Occipital lobe (tissue), 3 donors: ENCODE measurements around the gene IRF5. TPM values are rescaled to one million over a fixed set of nuclear protein-coding genes. Genes with fewer than 3 reads are reported as not detected.
"Not testable (repeated sequence)": the region's sequence is repeated elsewhere in the genome, so short reads cannot be mapped to it uniquely, and the experiment has no call there.

Experiments
- DNase-seq: peaks from one replicate; lab custom pipeline; 2025; lab: John Stamatoyannopoulos, UW
- small RNA-seq: library from RNA; depleted of rRNA; stranded (forward); fragments of <200 nt; gene quantifications from one replicate; pipeline ENCODE3, GENCODE V24; 2014
- total RNA-seq: library from RNA; depleted of rRNA; stranded (reverse); fragments of >200 nt; gene quantifications from one replicate; pipeline ENCODE4 v1.2.3, GENCODE V29; 2014

The IRF5 gene
- total RNA-seq, 1 donor from 2014 or later = 1.6 TPM

GRCh38 chr7:128955981-128956380, 18.3 kb downstream of the IRF5 start:
- DNase-seq = no peak

GRCh38 chr7:128959296-128959695, 21.6 kb downstream of the IRF5 start:
- no peak for DNase-seq

GRCh38 chr7:128961030-128961659, 23.4 kb downstream of the IRF5 start:
- DNase-seq = no peak

GRCh38 chr7:128962899-128963298, 25.2 kb downstream of the IRF5 start:
- DNase-seq = no peak

GRCh38 chr7:128963327-128963757, 25.6 kb downstream of the IRF5 start:
- DNase-seq = no peak

- DNase-seq = no peak
Measured at GRCh38 chr7:128968624-128969023, 30.9 kb downstream of the IRF5 start.

- DNase-seq = no peak
Measured at GRCh38 chr7:128974241-128974934, 36.7 kb downstream of the IRF5 start.

GRCh38 chr7:128982105-128982504, 44.4 kb downstream of the IRF5 start:
- no peak for DNase-seq

GRCh38 chr7:128985660-128986059, 47.9 kb downstream of the IRF5 start:
- no peak for DNase-seq

- no peak for DNase-seq
Measured at GRCh38 chr7:128986609-128987008, 48.9 kb downstream of the IRF5 start.

GRCh38 chr7:128988372-128988771, 50.6 kb downstream of the IRF5 start:
- no peak for DNase-seq

- DNase-seq = no peak
Measured at GRCh38 chr7:128989961-128990360, 52.2 kb downstream of the IRF5 start.

GRCh38 chr7:128993419-128993818, 55.7 kb downstream of the IRF5 start:
- DNase-seq = no peak

- not testable (repeated sequence) for DNase-seq
Measured at GRCh38 chr7:128994560-128994959, 56.8 kb downstream of the IRF5 start.

GRCh38 chr7:128997181-128997580, 59.5 kb downstream of the IRF5 start:
- no peak for DNase-seq

Small RNA genes lying within 50 kb of the gene (small RNA-seq; reads per million reads assigned to genes)
- not detected for gene RN7SL306P

Other genes with a start within 250 kb of the IRF5 start
- 47.1 TPM for gene CALU, start 198.6 kb upstream of the IRF5 start, total RNA-seq
- gene OPN1SW, start 162.1 kb upstream of the IRF5 start, total RNA-seq = not detected
- gene CCDC136, start 146.0 kb upstream of the IRF5 start, total RNA-seq = 44.1 TPM
- 3.6 TPM for gene FLNC, start 107.5 kb upstream of the IRF5 start, total RNA-seq
- 61.8 TPM for gene ATP6V1F, start 75.1 kb upstream of the IRF5 start, total RNA-seq
- gene KCP, start 27.2 kb upstream of the IRF5 start, total RNA-seq = 0.16 TPM
- gene TNPO3, start 117.2 kb downstream of the IRF5 start, total RNA-seq = 96.2 TPM
- 4.7 TPM for gene TSPAN33, start 206.8 kb downstream of the IRF5 start, total RNA-seq